ENCODE data around the gene SMCR8.

The SMCR8 gene

GRCh38 chr17:18339933-18340332 is 24.8 kb downstream of the SMCR8 start:
- Histone ChIP-seq H3K27ac (replicated peaks) (no peak overlapping the region), H3K4me3 (replicated peaks; ENCODE audit: insufficient read depth, low read length) (no peak overlapping the region), H3K27me3 (ENCODE audit: insufficient read depth, poor library complexity, severe bottlenecking) (no peaks in the 10 kb centered on the region)
- no peak for DNase-seq (ENCODE audit: low read depth in 1 of 2, low spot score in 1 of 2)
- no peak for TF ChIP-seq POLR2AphosphoS5 (IDR thresholded peaks at IDR 0.05; ENCODE audit: low read depth)

- no peak overlapping the region for H3K4me3 ChIP-seq (replicated peaks; ENCODE audit: insufficient read depth, low read length)
- no peak overlapping the region for H3K27ac ChIP-seq (replicated peaks)
- DNase-seq (ENCODE audit: low read depth in 1 of 2, low spot score in 1 of 2): no peak
- no peaks in the 10 kb centered on the region for H3K27me3 ChIP-seq (ENCODE audit: insufficient read depth, poor library complexity, severe bottlenecking)
- TF ChIP-seq SPI1 (IDR thresholded peaks at IDR 0.05; ENCODE audit: borderline replicate concordance, low read depth) (no peak), CTCF (IDR thresholded peaks at IDR 0.05; ENCODE audit: insufficient read depth, low read length) (no peak), GABPA (IDR thresholded peaks at IDR 0.05; ENCODE audit: low read depth) (no peak), POLR2AphosphoS5 (IDR thresholded peaks at IDR 0.05; ENCODE audit: low read depth) (no peak), REST (IDR thresholded peaks at IDR 0.05; ENCODE audit: insufficient replicate concordance, low read depth) (no peak)
Measured at GRCh38 chr17:18344021-18344420, 28.9 kb downstream of the SMCR8 start.

- DNase-seq (ENCODE audit: low read depth in 1 of 2, low spot score in 1 of 2): no peak
- Histone ChIP-seq H3K27ac (replicated peaks) (no peak overlapping the region), H3K27me3 (ENCODE audit: insufficient read depth, poor library complexity, severe bottlenecking) (no peaks in the 10 kb centered on the region), H3K4me3 (replicated peaks; ENCODE audit: insufficient read depth, low read length) (no peak overlapping the region)
- TF ChIP-seq POLR2AphosphoS5 (IDR thresholded peaks at IDR 0.05; ENCODE audit: low read depth): no peak
- TF ChIP-seq CTCF (IDR thresholded peaks at IDR 0.05; ENCODE audit: insufficient read depth, low read length): no peak
- no peak for TF ChIP-seq SPI1 (IDR thresholded peaks at IDR 0.05; ENCODE audit: borderline replicate concordance, low read depth)
- no peak for TF ChIP-seq REST (IDR thresholded peaks at IDR 0.05; ENCODE audit: insufficient replicate concordance, low read depth)
- TF ChIP-seq GABPA (IDR thresholded peaks at IDR 0.05; ENCODE audit: low read depth): no peak
Measured at GRCh38 chr17:18353541-18353940, 38.4 kb downstream of the SMCR8 start.

- H3K27me3 ChIP-seq (ENCODE audit: insufficient read depth, poor library complexity, severe bottlenecking): no peaks in the 10 kb centered on the region
- no peak for TF ChIP-seq GABPA (IDR thresholded peaks at IDR 0.05; ENCODE audit: low read depth)
- no peak for TF ChIP-seq REST (IDR thresholded peaks at IDR 0.05; ENCODE audit: insufficient replicate concordance, low read depth)
- TF ChIP-seq SPI1 (IDR thresholded peaks at IDR 0.05; ENCODE audit: borderline replicate concordance, low read depth): no peak
- TF ChIP-seq POLR2AphosphoS5 (IDR thresholded peaks at IDR 0.05; ENCODE audit: low read depth): no peak
- no peak for TF ChIP-seq CTCF (IDR thresholded peaks at IDR 0.05; ENCODE audit: insufficient read depth, low read length)
- H3K4me3 ChIP-seq (replicated peaks; ENCODE audit: insufficient read depth, low read length): no peak overlapping the region
- DNase-seq (ENCODE audit: low read depth in 1 of 2, low spot score in 1 of 2): peak in 1 of 2 experiments; percentile 38
- no peak overlapping the region for H3K27ac ChIP-seq (replicated peaks)
Measured at GRCh38 chr17:18356624-18357023, 41.5 kb downstream of the SMCR8 start.

Measured in HL-60 (cell line).